ENCODE data around the gene CDH3.

DNA sequence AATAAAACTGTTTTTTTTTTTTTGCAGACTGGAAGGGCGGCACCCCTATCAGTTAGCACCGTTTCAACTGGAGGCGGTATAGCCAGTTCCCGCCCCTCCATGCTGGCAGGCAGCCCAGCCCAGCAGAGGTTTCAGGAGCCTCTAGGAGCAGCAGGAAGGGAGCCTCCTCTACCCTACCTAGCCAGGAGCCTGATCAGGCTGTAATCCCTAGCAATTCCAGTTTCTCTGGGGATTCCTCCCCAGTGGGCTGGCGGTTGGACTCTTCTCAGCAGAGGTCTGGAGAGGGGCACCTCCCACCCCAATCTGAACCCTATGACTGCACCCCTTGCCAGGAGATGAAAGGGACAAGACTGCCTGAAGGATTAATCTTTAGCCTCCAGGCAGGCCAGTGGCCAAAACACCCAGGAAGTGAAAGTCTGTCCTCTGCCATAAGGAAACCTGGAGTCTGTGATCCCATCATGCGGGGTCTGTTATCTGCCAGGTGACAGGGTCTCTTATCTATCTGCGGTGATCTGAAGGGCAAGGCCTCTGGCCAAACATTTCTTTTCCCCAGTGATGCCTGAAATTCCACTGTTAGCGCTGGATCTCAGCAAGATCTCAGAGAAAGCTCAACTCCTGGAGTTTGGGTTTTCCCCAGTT, 87.1 kb downstream of the CDH3 start:
- TF ChIP-seq TAF1 (IDR thresholded peaks at IDR 0.05; ENCODE audit: low read depth, low read length) = no peak; the same call in 1 of the 2 replicates
- TF ChIP-seq RBBP5 (IDR thresholded peaks at IDR 0.05; ENCODE audit: borderline replicate concordance, low read depth, low read length) = no peak
- TF ChIP-seq, protein P1, sequence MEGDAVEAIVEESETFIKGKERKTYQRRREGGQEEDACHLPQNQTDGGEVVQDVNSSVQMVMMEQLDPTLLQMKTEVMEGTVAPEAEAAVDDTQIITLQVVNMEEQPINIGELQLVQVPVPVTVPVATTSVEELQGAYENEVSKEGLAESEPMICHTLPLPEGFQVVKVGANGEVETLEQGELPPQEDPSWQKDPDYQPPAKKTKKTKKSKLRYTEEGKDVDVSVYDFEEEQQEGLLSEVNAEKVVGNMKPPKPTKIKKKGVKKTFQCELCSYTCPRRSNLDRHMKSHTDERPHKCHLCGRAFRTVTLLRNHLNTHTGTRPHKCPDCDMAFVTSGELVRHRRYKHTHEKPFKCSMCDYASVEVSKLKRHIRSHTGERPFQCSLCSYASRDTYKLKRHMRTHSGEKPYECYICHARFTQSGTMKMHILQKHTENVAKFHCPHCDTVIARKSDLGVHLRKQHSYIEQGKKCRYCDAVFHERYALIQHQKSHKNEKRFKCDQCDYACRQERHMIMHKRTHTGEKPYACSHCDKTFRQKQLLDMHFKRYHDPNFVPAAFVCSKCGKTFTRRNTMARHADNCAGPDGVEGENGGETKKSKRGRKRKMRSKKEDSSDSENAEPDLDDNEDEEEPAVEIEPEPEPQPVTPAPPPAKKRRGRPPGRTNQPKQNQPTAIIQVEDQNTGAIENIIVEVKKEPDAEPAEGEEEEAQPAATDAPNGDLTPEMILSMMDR (IDR thresholded peaks at IDR 0.05; ENCODE audit: control extremely low read depth in 1 of 3, insufficient read depth in 1 of 3, low read depth in 1 of 3, low read length in 3 of 3) = no peak
- no peak for TF ChIP-seq CBX8 (IDR thresholded peaks at IDR 0.05; ENCODE audit: borderline replicate concordance, low read depth, low read length)
- TF ChIP-seq, protein P2, sequence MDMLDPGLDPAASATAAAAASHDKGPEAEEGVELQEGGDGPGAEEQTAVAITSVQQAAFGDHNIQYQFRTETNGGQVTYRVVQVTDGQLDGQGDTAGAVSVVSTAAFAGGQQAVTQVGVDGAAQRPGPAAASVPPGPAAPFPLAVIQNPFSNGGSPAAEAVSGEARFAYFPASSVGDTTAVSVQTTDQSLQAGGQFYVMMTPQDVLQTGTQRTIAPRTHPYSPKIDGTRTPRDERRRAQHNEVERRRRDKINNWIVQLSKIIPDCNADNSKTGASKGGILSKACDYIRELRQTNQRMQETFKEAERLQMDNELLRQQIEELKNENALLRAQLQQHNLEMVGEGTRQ (IDR thresholded peaks at IDR 0.05; ENCODE audit: low read length) = no peak
- no peak for TF ChIP-seq RFX5 (IDR thresholded peaks at IDR 0.05; ENCODE audit: borderline replicate concordance, low read depth, low read length)
- TF ChIP-seq SUZ12 (IDR thresholded peaks at IDR 0.05; ENCODE audit: low read length) = no peak
- no peak for TF ChIP-seq TEAD4 (IDR thresholded peaks at IDR 0.05; ENCODE audit: low read depth, low read length)
- TF ChIP-seq, protein P3, sequence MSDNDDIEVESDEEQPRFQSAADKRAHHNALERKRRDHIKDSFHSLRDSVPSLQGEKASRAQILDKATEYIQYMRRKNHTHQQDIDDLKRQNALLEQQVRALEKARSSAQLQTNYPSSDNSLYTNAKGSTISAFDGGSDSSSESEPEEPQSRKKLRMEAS (IDR thresholded peaks at IDR 0.05) = no peak
